Measurements from ENCODE around the gene CEP85L. TPM values are rescaled to one million over a fixed set of nuclear protein-coding genes. Genes with fewer than 3 reads are reported as not detected.

CEP85L gene
- total RNA-seq, 2 experiments from 2014 or later = 9.6 to 12.0 TPM

DNA sequence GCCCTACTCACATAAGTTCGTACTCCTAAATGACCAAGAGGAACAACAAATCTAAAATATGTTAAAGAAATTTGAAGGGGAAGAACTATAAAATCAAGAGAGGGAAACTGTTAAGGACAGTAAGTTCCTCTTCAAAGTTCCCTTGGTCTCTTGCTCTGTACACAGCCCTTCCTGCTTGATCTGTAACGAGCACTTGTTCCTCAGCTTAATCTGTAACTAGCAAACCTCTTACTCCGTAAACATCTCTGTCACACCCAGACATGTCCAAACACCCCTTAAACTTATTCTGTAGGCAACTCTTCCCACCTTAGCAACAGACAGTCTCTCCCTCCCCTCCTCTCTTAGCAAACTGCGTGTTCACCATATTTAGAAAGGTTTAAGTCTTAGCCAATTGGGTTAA is 73.4 kb downstream of the CEP85L start:
- Histone ChIP-seq H3K79me2 (ENCODE audit: insufficient read depth, low read depth, low read length) (no peaks in the 10 kb centered on the region), H2AFZ (ENCODE audit: low read length) (no peak overlapping the region), H3K4me2 (ENCODE audit: low read length) (no peak overlapping the region), H3K9me3 (ENCODE audit: low read length) (peaks cover 16% of the 10 kb centered on the region), H3K4me3 (ENCODE audit: low read depth, low read length, poor library complexity, severe bottlenecking) (no peak overlapping the region), H3K4me1 (ENCODE audit: insufficient read depth, low read length, poor library complexity, severe bottlenecking) (no peaks in the 10 kb centered on the region), H3K27ac (ENCODE audit: low read depth, low read length, poor library complexity, severe bottlenecking) (no peak overlapping the region), H3K36me3 (ENCODE audit: insufficient read depth, low read length) (no peaks in the 10 kb centered on the region), H4K20me1 (ENCODE audit: insufficient read depth, low read length) (no peaks in the 10 kb centered on the region), H3K9me2 (ENCODE audit: insufficient read depth, low read length) (no peaks in the 10 kb centered on the region)
- no TSS peak for BruUV-seq (replicated peaks)
- DNase-seq (ENCODE audit: low spot score) = no peak
- TF ChIP-seq EZH2phosphoT487 (IDR thresholded peaks at IDR 0.05; ENCODE audit: borderline replicate concordance, low read depth, low read length) = no peak
- no peak for TF ChIP-seq CTCF (conservative IDR thresholded peaks at IDR 0.05; ENCODE audit: low read length)
- CTCF ChIA-PET (ENCODE audit: unreplicated experiment) = no interaction called here
- POLR2A ChIA-PET = no interaction called here
- intact Hi-C loops (cut with micrococcal nuclease; ENCODE audit: unreplicated experiment) = no loop called here

DNA sequence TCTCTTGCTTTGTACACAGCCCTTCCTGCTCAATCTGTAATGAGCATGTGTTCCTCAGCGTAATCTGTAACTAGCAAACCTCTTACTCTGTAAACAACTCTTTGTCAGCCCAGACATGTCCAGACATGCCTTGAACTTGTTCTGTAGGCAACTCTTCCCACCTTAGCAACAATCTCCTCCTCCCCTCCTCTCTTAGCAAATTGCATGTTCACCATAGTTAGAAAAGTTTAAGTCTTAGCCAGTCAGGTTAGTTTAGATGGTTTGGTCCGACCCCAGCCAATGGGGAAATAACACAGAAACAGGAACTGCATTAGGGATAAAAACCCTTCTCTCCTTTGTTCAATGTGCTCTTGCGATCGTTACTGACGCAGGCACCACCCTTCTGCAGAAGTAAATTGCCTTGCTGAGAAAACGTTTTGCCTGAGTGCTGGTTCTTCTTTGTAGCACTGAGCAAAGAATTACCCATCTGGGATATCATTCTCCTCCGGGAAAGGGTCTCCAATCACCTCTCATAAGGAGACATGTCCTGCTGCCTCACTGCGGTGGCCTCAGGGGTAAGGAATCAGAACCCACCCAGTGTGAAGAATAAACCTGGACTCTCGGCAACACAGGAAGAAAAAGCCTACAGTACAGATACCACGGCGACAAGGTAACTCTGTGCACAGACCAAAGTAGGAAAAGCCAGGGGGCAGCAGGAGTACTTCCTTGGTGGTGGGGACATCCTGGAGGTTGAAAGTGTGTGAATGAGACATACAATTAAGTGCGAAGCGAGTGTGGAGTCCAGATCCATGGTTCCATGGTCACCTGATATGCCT is 77.1 kb downstream of the CEP85L start:
- intact Hi-C loops (cut with micrococcal nuclease; ENCODE audit: unreplicated experiment) = no loop called here
- BruUV-seq (replicated peaks) = no TSS peak
- H3K79me2 ChIP-seq (ENCODE audit: insufficient read depth, low read depth, low read length) = no peaks in the 10 kb centered on the region
- no peak overlapping the region for H3K4me2 ChIP-seq (ENCODE audit: low read length)
- DNase-seq (ENCODE audit: low spot score) = peak; percentile 14
- no peaks in the 10 kb centered on the region for H3K36me3 ChIP-seq (ENCODE audit: insufficient read depth, low read length)
- TF ChIP-seq CTCF (conservative IDR thresholded peaks at IDR 0.05; ENCODE audit: low read length) (no peak), EZH2phosphoT487 (IDR thresholded peaks at IDR 0.05; ENCODE audit: borderline replicate concordance, low read depth, low read length) (no peak)
- H4K20me1 ChIP-seq (ENCODE audit: insufficient read depth, low read length) = no peaks in the 10 kb centered on the region
- H3K27ac ChIP-seq (ENCODE audit: low read depth, low read length, poor library complexity, severe bottlenecking) = no peak overlapping the region
- no peak overlapping the region for H3K4me3 ChIP-seq (ENCODE audit: low read depth, low read length, poor library complexity, severe bottlenecking)
- ChIA-PET POLR2A (interaction anchor here (0.7 kb wide), 1 partner anchor 392 kb away, joined by 5 read pairs; no protein-coding TSS in a partner anchor), CTCF (ENCODE audit: unreplicated experiment) (no interaction called here)
- no peaks in the 10 kb centered on the region for H3K4me1 ChIP-seq (ENCODE audit: insufficient read depth, low read length, poor library complexity, severe bottlenecking)
- H3K9me3 ChIP-seq (ENCODE audit: low read length) = peaks cover 11% of the 10 kb centered on the region
- no peak overlapping the region for H2AFZ ChIP-seq (ENCODE audit: low read length)
- H3K9me2 ChIP-seq (ENCODE audit: insufficient read depth, low read length) = no peaks in the 10 kb centered on the region

- TF ChIP-seq EZH2phosphoT487 (IDR thresholded peaks at IDR 0.05; ENCODE audit: borderline replicate concordance, low read depth, low read length) = no peak
- no peak for TF ChIP-seq CTCF (conservative IDR thresholded peaks at IDR 0.05; ENCODE audit: low read length)
- Histone ChIP-seq H3K4me3 (ENCODE audit: low read depth, low read length, poor library complexity, severe bottlenecking) (no peak overlapping the region), H4K20me1 (ENCODE audit: insufficient read depth, low read length) (no peaks in the 10 kb centered on the region), H3K79me2 (ENCODE audit: insufficient read depth, low read depth, low read length) (no peaks in the 10 kb centered on the region), H3K4me1 (ENCODE audit: insufficient read depth, low read length, poor library complexity, severe bottlenecking) (no peaks in the 10 kb centered on the region), H3K4me2 (ENCODE audit: low read length) (no peak overlapping the region), H2AFZ (ENCODE audit: low read length) (no peak overlapping the region), H3K36me3 (ENCODE audit: insufficient read depth, low read length) (no peaks in the 10 kb centered on the region), H3K9me3 (ENCODE audit: low read length) (peaks cover 11% of the 10 kb centered on the region), H3K9me2 (ENCODE audit: insufficient read depth, low read length) (no peaks in the 10 kb centered on the region), H3K27ac (ENCODE audit: low read depth, low read length, poor library complexity, severe bottlenecking) (no peak overlapping the region)
- CTCF ChIA-PET (ENCODE audit: unreplicated experiment) = no interaction called here
- no peak for DNase-seq (ENCODE audit: low spot score)
- intact Hi-C loops (cut with micrococcal nuclease; ENCODE audit: unreplicated experiment) = no loop called here
- POLR2A ChIA-PET = interaction anchor here (1.1 kb wide), 1 partner anchor 9 kb away, joined by 3 read pairs; no protein-coding TSS in a partner anchor
- no TSS peak for BruUV-seq (replicated peaks)
Observed at GRCh38 chr6:118571121-118571520, 80.3 kb downstream of the CEP85L start.

Data from OCI-LY7 (cell line).